ENCODE measurements around the gene ZRANB3. TPM values are rescaled to one million over a fixed set of nuclear protein-coding genes. Genes with fewer than 3 reads are reported as not detected.

Gene ZRANB3
- total RNA-seq, 1 donor from 2014 or later, result 1.4 TPM

GRCh38 chr2:135212757-135213156 lies 318.3 kb downstream of the ZRANB3 start:
- peak overlapping the region; percentile 33 for H3K27ac ChIP-seq (replicated peaks)
- DNase-seq, result no peak
- TF ChIP-seq, protein P1, sequence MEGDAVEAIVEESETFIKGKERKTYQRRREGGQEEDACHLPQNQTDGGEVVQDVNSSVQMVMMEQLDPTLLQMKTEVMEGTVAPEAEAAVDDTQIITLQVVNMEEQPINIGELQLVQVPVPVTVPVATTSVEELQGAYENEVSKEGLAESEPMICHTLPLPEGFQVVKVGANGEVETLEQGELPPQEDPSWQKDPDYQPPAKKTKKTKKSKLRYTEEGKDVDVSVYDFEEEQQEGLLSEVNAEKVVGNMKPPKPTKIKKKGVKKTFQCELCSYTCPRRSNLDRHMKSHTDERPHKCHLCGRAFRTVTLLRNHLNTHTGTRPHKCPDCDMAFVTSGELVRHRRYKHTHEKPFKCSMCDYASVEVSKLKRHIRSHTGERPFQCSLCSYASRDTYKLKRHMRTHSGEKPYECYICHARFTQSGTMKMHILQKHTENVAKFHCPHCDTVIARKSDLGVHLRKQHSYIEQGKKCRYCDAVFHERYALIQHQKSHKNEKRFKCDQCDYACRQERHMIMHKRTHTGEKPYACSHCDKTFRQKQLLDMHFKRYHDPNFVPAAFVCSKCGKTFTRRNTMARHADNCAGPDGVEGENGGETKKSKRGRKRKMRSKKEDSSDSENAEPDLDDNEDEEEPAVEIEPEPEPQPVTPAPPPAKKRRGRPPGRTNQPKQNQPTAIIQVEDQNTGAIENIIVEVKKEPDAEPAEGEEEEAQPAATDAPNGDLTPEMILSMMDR (IDR thresholded peaks at IDR 0.05; ENCODE audit: borderline replicate concordance), result no peak
- intact Hi-C loops (cut with micrococcal nuclease), result no loop called here
- H3K4me1 ChIP-seq, result peaks cover 12% of the 10 kb centered on the region
- H3K27me3 ChIP-seq (ENCODE audit: low read depth), result no peaks in the 10 kb centered on the region
- no peak overlapping the region for H3K4me3 ChIP-seq
- no peaks in the 10 kb centered on the region for H3K36me3 ChIP-seq
- peaks cover 3% of the 10 kb centered on the region for H3K9me3 ChIP-seq (replicated peaks)

GRCh38 chr2:135208016-135208415 lies 323.0 kb downstream of the ZRANB3 start:
- H3K36me3 ChIP-seq, result no peaks in the 10 kb centered on the region
- no peaks in the 10 kb centered on the region for H3K27me3 ChIP-seq (ENCODE audit: low read depth)
- no peak overlapping the region for H3K4me3 ChIP-seq
- H3K27ac ChIP-seq (replicated peaks), result no peak overlapping the region
- TF ChIP-seq, protein P1 (IDR thresholded peaks at IDR 0.05; ENCODE audit: borderline replicate concordance), result no peak
- DNase-seq, result no peak
- intact Hi-C loops (cut with micrococcal nuclease), result no loop called here
- peaks cover 7% of the 10 kb centered on the region for H3K4me1 ChIP-seq
- no peaks in the 10 kb centered on the region for H3K9me3 ChIP-seq (replicated peaks)

DNA sequence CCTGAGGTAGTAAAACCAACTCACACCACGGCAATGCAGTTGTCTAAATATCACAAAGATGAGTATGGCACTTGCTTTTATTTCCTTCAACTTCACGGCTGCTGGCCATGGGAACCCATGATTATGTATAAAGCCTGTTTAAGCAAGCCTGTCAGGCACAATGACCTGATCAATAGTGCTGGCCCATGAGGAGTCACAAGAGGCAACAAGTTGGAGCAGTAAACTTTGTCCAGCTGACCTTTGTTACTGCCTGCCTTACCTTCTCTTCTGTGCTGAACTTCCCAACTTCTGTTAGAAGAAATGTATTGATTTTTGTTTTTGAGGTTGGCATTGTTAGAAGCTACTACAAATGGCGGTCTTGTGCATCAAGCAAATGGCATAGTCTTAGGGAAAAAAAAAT lies 327.1 kb downstream of the ZRANB3 start:
- TF ChIP-seq, protein P1 (IDR thresholded peaks at IDR 0.05; ENCODE audit: borderline replicate concordance), result no peak
- H3K4me3 ChIP-seq, result no peak overlapping the region
- intact Hi-C loops (cut with micrococcal nuclease), result no loop called here
- no peaks in the 10 kb centered on the region for H3K27me3 ChIP-seq (ENCODE audit: low read depth)
- no peak for DNase-seq
- H3K9me3 ChIP-seq (replicated peaks), result no peaks in the 10 kb centered on the region
- H3K27ac ChIP-seq (replicated peaks), result no peak overlapping the region
- H3K4me1 ChIP-seq, result no peaks in the 10 kb centered on the region
- no peaks in the 10 kb centered on the region for H3K36me3 ChIP-seq

GRCh38 chr2:135202751-135203150 lies 328.3 kb downstream of the ZRANB3 start:
- DNase-seq, result no peak
- TF ChIP-seq, protein P1 (IDR thresholded peaks at IDR 0.05; ENCODE audit: borderline replicate concordance), result no peak
- Histone ChIP-seq H3K4me3 (no peak overlapping the region), H3K27ac (replicated peaks) (no peak overlapping the region), H3K4me1 (no peaks in the 10 kb centered on the region), H3K9me3 (replicated peaks) (no peaks in the 10 kb centered on the region), H3K27me3 (ENCODE audit: low read depth) (no peaks in the 10 kb centered on the region), H3K36me3 (no peaks in the 10 kb centered on the region)
- intact Hi-C loops (cut with micrococcal nuclease), result no loop called here

GRCh38 chr2:135198481-135198880 lies 332.5 kb downstream of the ZRANB3 start:
- H3K4me1 ChIP-seq, result no peaks in the 10 kb centered on the region
- H3K27me3 ChIP-seq (ENCODE audit: low read depth), result no peaks in the 10 kb centered on the region
- H3K9me3 ChIP-seq (replicated peaks), result peaks cover 9% of the 10 kb centered on the region
- no peaks in the 10 kb centered on the region for H3K36me3 ChIP-seq
- intact Hi-C loops (cut with micrococcal nuclease), result no loop called here
- no peak overlapping the region for H3K27ac ChIP-seq (replicated peaks)
- TF ChIP-seq, protein P1 (IDR thresholded peaks at IDR 0.05; ENCODE audit: borderline replicate concordance), result no peak
- no peak for DNase-seq
- no peak overlapping the region for H3K4me3 ChIP-seq

GRCh38 chr2:135190799-135191198 lies 340.2 kb downstream of the ZRANB3 start:
- no peak overlapping the region for H3K4me3 ChIP-seq
- DNase-seq, result no peak
- H3K9me3 ChIP-seq (replicated peaks), result peaks cover 40% of the 10 kb centered on the region
- intact Hi-C loops (cut with micrococcal nuclease), result no loop called here
- TF ChIP-seq, protein P1 (IDR thresholded peaks at IDR 0.05; ENCODE audit: borderline replicate concordance), result no peak
- H3K27ac ChIP-seq (replicated peaks), result no peak overlapping the region
- no peaks in the 10 kb centered on the region for H3K27me3 ChIP-seq (ENCODE audit: low read depth)
- H3K36me3 ChIP-seq, result no peaks in the 10 kb centered on the region
- peaks cover 5% of the 10 kb centered on the region for H3K4me1 ChIP-seq
